Measurements from ENCODE around the gene LARP6. TPM values are rescaled to one million over a fixed set of nuclear protein-coding genes. Genes with fewer than 3 reads are reported as not detected.
"Not testable (repeated sequence)": the region's sequence is repeated elsewhere in the genome, so short reads cannot be mapped to it uniquely, and the experiment has no call there.

Gene LARP6
- total RNA-seq, 2 experiments from 2014 or later: 0.14 TPM; not detected in 1

DNA sequence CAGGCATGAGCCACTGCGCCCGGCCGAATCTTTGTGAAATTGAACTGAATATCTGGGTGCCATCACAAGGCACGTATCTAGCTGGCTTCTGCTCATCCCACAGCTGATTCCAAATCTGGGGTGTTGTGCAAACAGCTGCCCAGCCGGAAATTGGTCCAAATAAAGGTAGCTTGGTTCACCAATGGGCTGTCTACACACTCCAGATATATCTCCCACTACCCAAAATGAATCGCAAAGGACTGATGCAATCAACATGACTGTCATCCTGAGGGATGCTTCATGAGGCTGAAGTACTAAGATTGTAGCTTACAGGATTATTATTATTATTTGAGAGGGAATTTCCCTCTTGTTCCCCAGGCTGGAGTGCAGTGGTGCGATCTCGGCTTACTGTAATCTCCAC is 28.1 kb downstream of the LARP6 start:
- Mint-ChIP-seq H3K27me3 (peaks cover 10% of the 10 kb centered on the region), H3K36me3 (ENCODE audit: low read depth) (no peaks in the 10 kb centered on the region), H3K4me3 (no peak overlapping the region), H3K27ac (no peak overlapping the region), H3K4me1 (no peaks in the 10 kb centered on the region), H3K9me3 (ENCODE audit: low read depth) (no peaks in the 10 kb centered on the region)
- ChIA-PET CTCF (interaction anchor here (0.7 to 2.3 kb wide), 9 partner anchors 8 to 640 kb away, joined by 3 to 9 read pairs (median 3); no protein-coding TSS in a partner anchor), POLR2A (no interaction called here)
- DNase-seq (no peak), ATAC-seq (no peak)
- intact Hi-C loops (cut with DNase I, micrococcal nuclease): loop anchor here (1.0 to 10.0 kb wide), 3 partner anchors 614 to 979 kb away; no protein-coding TSS in a partner anchor

DNA sequence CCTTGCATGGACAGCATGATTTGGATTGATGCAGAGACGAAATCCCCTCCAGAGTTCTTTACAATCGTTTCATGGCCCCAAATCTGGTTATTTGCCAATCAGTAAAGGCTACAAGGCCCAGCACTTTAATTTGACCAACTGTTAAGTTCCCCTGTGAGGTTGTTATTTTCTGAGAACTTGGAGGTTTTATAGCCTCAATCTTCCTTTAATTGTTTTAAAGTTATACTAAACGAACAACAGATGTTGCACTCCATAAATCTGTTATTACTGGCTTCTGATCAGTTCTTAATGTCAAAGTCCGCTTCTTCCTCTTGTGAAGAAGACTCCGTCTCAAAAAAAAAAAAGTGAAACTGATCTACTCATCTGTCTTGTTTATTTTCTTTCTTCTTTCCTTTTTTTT is 30.8 kb downstream of the LARP6 start:
- no peak for DNase-seq
- Mint-ChIP-seq H3K9me3 (ENCODE audit: low read depth) (no peaks in the 10 kb centered on the region), H3K4me1 (no peaks in the 10 kb centered on the region), H3K27me3 (peaks cover 10% of the 10 kb centered on the region), H3K27ac (no peak overlapping the region), H3K36me3 (ENCODE audit: low read depth) (no peaks in the 10 kb centered on the region), H3K4me3 (no peak overlapping the region)
- intact Hi-C loops (cut with DNase I, micrococcal nuclease): loop anchor here (10.0 kb wide), 2 partner anchors 622 to 982 kb away; no protein-coding TSS in a partner anchor
- ChIA-PET POLR2A (no interaction called here), CTCF (interaction anchor here (1.0 kb wide), 1 partner anchor 26 kb away, joined by 4 read pairs; no protein-coding TSS in a partner anchor)
- no peak for ATAC-seq

DNA sequence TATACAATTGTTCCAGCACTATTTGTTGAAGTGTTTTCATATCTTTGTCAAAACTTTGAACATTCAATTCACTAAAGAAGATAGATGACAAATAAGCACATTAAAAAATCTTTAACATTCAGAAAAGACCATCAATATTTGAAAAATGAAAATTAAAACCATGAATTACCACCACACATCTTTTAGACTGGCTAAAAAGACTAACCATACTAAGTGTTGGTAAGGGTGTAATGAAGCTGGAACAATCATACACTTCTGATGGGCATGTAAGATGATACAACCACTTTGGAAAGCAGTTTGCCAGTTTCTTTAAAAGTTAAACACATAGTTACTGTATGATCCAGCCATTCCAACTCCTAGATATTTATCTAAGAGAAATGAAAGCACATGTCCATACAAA is 33.7 kb downstream of the LARP6 start:
- ATAC-seq: no peak
- Mint-ChIP-seq H3K9me3 (ENCODE audit: low read depth) (no peaks in the 10 kb centered on the region), H3K27ac (no peak overlapping the region), H3K36me3 (ENCODE audit: low read depth) (no peaks in the 10 kb centered on the region), H3K4me1 (no peaks in the 10 kb centered on the region), H3K4me3 (no peak overlapping the region), H3K27me3 (peaks cover 1% of the 10 kb centered on the region)
- CTCF ChIA-PET: no interaction called here
- POLR2A ChIA-PET: no interaction called here
- intact Hi-C loops (cut with DNase I, micrococcal nuclease): loop anchor here (10.0 kb wide), 2 partner anchors 625 to 985 kb away; no protein-coding TSS in a partner anchor
- DNase-seq: no peak

DNA sequence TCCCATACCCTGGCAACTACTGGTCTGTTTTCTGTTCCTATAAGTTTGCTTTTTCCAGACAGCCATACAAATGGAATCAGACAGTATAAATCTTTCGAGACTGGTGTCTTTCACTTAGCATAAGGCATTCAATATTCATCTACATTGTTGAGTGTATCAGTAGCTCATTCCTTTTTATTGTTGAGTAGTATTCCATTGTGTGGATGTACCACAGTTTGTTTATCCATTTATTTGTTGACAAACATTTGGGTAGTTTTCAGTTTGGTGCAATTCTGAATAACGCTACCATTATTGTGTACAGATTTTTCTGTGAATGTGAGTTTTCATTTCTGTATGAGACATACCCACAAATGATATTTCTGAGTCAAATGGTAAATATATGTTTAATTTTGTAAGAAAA is 35.4 kb downstream of the LARP6 start:
- DNase-seq (no peak), ATAC-seq (no peak)
- no peaks in the 10 kb centered on the region for H3K9me3 Mint-ChIP-seq (ENCODE audit: low read depth)
- no peaks in the 10 kb centered on the region for H3K36me3 Mint-ChIP-seq (ENCODE audit: low read depth)
- no peak overlapping the region for H3K4me3 Mint-ChIP-seq
- CTCF ChIA-PET: interaction anchor here (0.7 kb wide), 1 partner anchor 12 kb away, joined by 3 read pairs; no protein-coding TSS in a partner anchor
- H3K4me1 Mint-ChIP-seq: no peaks in the 10 kb centered on the region
- POLR2A ChIA-PET: no interaction called here
- H3K27ac Mint-ChIP-seq: no peak overlapping the region
- intact Hi-C loops (cut with DNase I, micrococcal nuclease): no loop called here
- no peaks in the 10 kb centered on the region for H3K27me3 Mint-ChIP-seq

DNA sequence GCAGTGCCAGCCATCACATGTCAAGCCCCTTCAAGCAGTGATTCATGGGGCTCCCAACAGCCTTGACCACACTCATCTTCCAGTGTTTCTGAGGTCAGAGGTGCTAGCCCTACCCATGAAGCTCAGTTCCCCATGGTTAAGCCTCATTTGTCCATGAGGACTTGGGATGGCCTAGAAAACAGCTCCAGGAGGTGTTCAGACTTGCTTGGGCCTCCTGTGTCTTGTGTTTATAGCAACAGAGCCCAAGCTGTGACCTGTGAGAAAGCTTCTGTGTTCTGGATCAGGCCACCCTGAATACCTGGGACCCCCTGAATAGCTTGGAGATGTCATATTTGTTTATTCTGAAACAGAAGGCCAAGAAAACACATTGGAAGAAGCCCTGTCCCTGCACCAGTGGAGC is 36.7 kb downstream of the LARP6 start:
- H3K27ac Mint-ChIP-seq: no peak overlapping the region
- H3K27me3 Mint-ChIP-seq: no peaks in the 10 kb centered on the region
- H3K4me3 Mint-ChIP-seq: no peak overlapping the region
- DNase-seq (no peak), ATAC-seq (no peak)
- no peaks in the 10 kb centered on the region for H3K4me1 Mint-ChIP-seq
- H3K36me3 Mint-ChIP-seq (ENCODE audit: low read depth): no peaks in the 10 kb centered on the region
- ChIA-PET POLR2A (no interaction called here), CTCF (interaction anchor here (1.2 kb wide), 1 partner anchor 44 kb away, joined by 3 read pairs; no protein-coding TSS in a partner anchor)
- intact Hi-C loops (cut with DNase I, micrococcal nuclease): no loop called here
- H3K9me3 Mint-ChIP-seq (ENCODE audit: low read depth): no peaks in the 10 kb centered on the region

DNA sequence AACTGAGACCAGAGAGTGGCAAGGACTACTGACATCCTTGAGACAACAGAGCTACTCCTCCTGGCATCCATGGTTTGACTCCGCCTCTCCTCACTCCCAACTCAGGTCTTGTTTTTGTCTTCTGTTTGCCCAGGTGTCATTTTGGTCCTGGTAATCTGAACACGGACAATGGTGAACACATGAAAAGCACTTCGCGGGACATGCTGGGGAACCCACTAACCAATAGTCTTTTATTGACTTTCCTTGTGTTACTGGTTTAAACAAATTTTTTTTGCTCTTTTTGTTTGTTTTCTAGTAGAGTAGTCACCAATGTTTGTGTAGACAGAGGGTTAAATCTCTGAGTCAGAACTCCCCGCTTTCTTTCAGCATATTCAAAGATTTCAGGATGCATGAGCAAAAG is 38.4 kb downstream of the LARP6 start:
- no peaks in the 10 kb centered on the region for H3K36me3 Mint-ChIP-seq (ENCODE audit: low read depth)
- ATAC-seq: no peak
- H3K27me3 Mint-ChIP-seq: no peaks in the 10 kb centered on the region
- peaks cover 2% of the 10 kb centered on the region for H3K4me1 Mint-ChIP-seq
- DNase-seq: no peak
- intact Hi-C loops (cut with DNase I, micrococcal nuclease): no loop called here
- H3K4me3 Mint-ChIP-seq: no peak overlapping the region
- POLR2A ChIA-PET: no interaction called here
- H3K9me3 Mint-ChIP-seq (ENCODE audit: low read depth): no peaks in the 10 kb centered on the region
- no peak overlapping the region for H3K27ac Mint-ChIP-seq
- CTCF ChIA-PET: interaction anchor here (0.5 kb wide), 1 partner anchor 36 kb away, joined by 3 read pairs; no protein-coding TSS in a partner anchor

DNA sequence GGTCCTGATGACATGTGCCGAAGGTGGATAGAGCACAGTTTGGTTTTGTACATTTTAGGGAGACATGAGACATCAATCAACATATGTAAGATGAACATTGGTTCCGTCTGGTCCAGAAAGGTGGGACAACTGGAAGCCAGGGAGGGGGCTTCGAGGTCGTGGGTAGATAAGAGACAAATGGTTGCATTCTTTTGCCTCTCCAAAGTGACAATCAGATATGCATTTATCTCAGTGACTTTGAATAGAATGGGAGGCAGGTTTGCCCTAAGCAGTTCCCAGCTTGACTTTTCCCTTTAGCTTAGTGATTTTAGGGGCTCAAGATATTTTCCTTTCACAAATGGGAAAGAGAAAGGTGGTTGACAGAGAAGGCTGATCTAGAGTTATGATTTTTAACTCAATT is 38.9 kb downstream of the LARP6 start:
- H3K27ac Mint-ChIP-seq; H3K9me3 Mint-ChIP-seq (ENCODE audit: low read depth); POLR2A ChIA-PET; DNase-seq; H3K4me3 Mint-ChIP-seq; H3K36me3 Mint-ChIP-seq (ENCODE audit: low read depth); H3K27me3 Mint-ChIP-seq; ATAC-seq; intact Hi-C loops (cut with DNase I, micrococcal nuclease); H3K4me1 Mint-ChIP-seq: not testable (repeated sequence)
- CTCF ChIA-PET: interaction anchor here (0.5 kb wide), 1 partner anchor 36 kb away, joined by 3 read pairs; no protein-coding TSS in a partner anchor

DNA sequence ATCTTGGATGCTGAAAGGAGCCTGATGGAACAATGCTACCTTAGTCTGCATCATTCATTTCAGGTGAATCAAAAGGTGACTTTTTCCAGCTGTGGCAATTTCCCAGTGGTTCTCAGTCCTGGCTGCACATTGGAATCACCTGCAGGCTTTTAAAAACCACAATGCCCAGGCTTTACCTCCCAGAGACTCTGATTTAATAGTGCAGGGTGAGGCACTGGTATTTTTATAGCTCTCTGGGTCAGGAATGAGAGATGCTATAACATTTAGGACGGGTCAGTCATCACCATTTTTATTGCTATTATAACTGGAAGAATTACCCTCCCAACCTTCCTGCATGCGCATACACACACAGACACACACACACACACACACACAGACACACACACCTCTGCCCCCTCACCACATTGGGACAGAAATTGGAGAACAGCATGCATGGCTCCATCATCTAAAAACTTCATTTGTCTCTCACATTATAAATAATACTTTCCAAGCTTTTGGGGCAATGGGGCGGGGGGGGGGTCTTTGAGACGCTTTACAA is 41.1 kb downstream of the LARP6 start:
- DNase-seq (no peak), ATAC-seq (no peak)
- Mint-ChIP-seq H3K27me3 (no peaks in the 10 kb centered on the region), H3K9me3 (ENCODE audit: low read depth) (no peaks in the 10 kb centered on the region), H3K4me1 (peaks cover 2% of the 10 kb centered on the region), H3K36me3 (ENCODE audit: low read depth) (no peaks in the 10 kb centered on the region), H3K27ac (no peak overlapping the region), H3K4me3 (no peak overlapping the region)
- intact Hi-C loops (cut with DNase I, micrococcal nuclease): loop anchor here (1.0 to 5.0 kb wide), 2 partner anchors 131 to 134 kb away; no protein-coding TSS in a partner anchor
- ChIA-PET CTCF (interaction anchor here (0.6 to 2.9 kb wide), 2 partner anchors 134 to 672 kb away, joined by 3 to 18 read pairs; no protein-coding TSS in a partner anchor), POLR2A (no interaction called here)

DNA sequence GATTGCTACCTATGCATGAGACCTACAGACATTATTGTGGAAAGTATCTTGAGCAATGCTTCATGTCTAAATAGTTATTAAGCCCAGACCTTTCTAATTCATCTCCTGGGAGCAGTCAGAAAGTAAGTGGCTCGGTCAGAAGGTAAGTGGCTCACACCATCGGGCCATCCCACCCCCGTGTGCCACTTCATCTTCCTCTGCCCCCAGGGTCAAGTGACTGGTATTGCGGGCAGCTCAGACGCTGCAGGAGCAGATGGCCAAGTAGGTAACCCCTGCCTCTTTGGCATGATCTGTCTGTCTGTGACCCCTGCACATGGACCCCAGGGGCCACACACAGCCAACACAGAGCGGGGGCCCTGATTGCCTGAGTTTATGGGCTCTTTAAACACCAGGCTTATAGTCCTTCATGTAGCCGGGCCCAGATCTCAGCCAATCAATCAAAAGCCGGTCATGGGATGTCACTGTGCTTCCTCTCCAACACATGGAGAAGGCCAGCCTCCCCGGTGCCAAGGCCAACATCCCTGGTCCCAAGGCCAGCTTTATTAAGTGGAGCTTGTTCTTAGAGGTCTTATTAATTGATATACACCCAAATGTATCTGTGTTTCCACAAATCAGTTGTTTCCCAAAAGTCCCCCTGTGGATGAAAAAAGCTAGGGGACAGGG is 42.9 kb downstream of the LARP6 start:
- peaks cover 2% of the 10 kb centered on the region for H3K4me1 Mint-ChIP-seq
- DNase-seq (no peak), ATAC-seq (no peak)
- H3K36me3 Mint-ChIP-seq (ENCODE audit: low read depth): no peaks in the 10 kb centered on the region
- CTCF ChIA-PET: interaction anchor here (0.6 to 2.9 kb wide), 15 partner anchors 10 to 332 kb away, joined by 3 to 18 read pairs (median 4); no protein-coding TSS in a partner anchor
- POLR2A ChIA-PET: no interaction called here
- no peaks in the 10 kb centered on the region for H3K9me3 Mint-ChIP-seq (ENCODE audit: low read depth)
- H3K27ac Mint-ChIP-seq: no peak overlapping the region
- H3K4me3 Mint-ChIP-seq: no peak overlapping the region
- intact Hi-C loops (cut with DNase I, micrococcal nuclease): loop anchor here (2.0 to 5.0 kb wide), 2 partner anchors 129 to 1336 kb away; no protein-coding TSS in a partner anchor
- no peaks in the 10 kb centered on the region for H3K27me3 Mint-ChIP-seq

DNA sequence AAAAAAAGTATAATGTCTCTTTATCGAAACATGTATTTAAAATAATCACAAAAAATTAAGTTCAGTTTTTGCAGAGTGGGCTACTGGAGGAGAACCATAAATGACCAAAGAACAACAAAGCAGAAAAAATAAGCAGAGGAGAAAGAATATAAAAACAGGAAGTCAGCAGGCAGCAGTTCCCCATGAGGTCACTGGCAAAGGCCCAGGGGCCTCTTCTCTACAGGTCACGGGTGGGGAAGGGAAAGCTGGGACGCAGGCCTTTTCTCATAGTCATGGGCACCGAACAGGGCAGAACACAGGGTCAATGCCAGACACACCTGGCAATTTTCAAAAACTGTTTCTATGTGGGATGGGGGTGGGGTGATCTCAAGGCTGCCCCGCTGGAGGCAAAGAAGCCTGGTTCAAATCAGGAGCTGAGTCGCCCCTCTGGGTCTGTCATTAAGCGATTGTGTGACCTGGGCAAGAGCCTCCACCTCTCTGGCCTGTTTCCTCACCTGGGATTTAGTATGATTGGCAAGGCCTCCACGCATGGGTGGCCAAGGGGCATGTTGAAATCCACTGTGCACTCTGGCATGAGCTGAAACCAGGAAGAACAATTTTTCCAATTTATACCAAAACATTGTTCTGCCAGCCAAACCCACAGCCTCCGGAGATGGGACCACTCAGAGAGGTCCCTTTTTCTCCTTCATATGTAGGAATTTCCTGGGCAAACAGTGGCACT is 46.8 kb downstream of the LARP6 start:
- no peak overlapping the region for H3K27ac Mint-ChIP-seq
- peaks cover 2% of the 10 kb centered on the region for H3K4me1 Mint-ChIP-seq
- no peak for DNase-seq
- POLR2A ChIA-PET: no interaction called here
- CTCF ChIA-PET: interaction anchor here (0.5 to 1.2 kb wide), 2 partner anchors 11 to 18 kb away, joined by 3 read pairs; no protein-coding TSS in a partner anchor
- H3K36me3 Mint-ChIP-seq (ENCODE audit: low read depth): no peaks in the 10 kb centered on the region
- intact Hi-C loops (cut with DNase I, micrococcal nuclease): loop anchor here in 1 of 2 experiments (5.0 kb wide), 1 partner anchor 135 kb away; no protein-coding TSS in a partner anchor
- no peak for ATAC-seq
- H3K4me3 Mint-ChIP-seq: no peak overlapping the region
- peaks cover 2% of the 10 kb centered on the region for H3K27me3 Mint-ChIP-seq
- H3K9me3 Mint-ChIP-seq (ENCODE audit: low read depth): no peaks in the 10 kb centered on the region

DNA sequence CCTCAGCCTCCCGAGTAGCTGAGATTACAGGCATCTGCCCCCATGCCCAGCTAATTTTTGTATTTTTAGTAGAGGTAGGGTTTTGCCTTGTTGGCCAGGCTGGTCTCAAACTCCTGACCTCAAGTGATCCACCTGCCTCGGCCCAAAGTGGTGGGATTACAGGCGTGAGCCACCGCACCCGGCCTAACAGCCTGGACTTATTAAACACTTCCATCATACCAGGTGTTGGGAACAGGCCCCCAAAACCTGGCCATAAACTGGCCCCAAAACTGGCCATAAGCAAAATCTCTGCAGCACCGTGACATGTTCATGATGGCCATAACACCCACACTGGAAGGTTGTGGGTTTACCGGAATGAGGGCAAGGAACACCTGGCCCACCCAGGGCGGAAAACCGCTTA is 49.6 kb downstream of the LARP6 start:
- intact Hi-C loops (cut with DNase I, micrococcal nuclease); H3K27me3 Mint-ChIP-seq; H3K4me1 Mint-ChIP-seq; H3K36me3 Mint-ChIP-seq (ENCODE audit: low read depth); ATAC-seq; CTCF ChIA-PET; H3K27ac Mint-ChIP-seq; H3K4me3 Mint-ChIP-seq; H3K9me3 Mint-ChIP-seq (ENCODE audit: low read depth); POLR2A ChIA-PET; DNase-seq: not testable (repeated sequence)
